Measurements from ENCODE around the gene ABHD12.

The ABHD12 gene

DNA sequence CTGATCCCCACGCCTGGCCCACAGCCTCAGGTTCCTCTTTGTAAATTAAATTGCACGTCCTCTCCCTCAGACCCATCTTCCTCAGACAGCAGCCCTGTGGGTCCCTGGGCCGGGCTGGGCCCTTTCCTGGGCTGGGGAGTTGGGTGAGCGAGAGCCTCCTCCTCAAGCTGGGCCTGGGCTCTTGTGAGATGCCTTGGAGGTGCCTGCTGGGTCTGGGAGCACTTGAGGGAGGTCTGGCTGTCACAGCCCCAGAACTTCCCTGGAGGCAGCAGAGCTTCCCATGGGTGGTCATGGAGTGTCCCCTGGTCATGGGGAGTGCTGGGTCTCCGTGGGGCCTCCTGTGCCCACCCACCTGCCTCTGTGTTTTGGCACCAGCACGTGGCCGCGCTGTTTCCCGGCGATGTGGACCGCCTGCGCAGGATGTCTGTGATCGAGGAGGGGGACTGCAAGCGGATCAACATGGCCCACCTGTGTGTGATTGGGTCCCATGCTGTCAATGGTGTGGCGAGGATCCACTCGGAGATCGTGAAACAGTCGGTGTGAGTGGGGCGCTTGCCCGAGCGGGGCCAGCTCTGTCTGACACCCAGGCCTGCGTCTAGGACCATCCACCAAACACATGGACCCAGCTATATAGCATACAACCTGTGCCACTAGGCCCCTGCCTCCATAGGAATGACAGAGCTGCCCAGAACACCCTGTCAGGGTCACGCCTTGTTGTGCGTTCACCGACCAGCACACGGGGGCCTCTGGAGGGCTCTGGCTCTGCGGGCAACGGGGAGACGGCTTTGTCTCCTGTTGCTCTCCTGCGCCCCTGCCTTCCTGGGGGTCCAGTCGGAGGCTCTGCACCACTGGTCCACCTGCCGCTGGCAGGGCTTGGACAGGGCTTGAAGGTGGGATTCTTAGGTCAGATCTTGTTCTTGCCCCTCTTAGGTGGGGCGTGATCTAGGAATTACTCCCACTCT, 109.8 kb downstream of the ABHD12 start:
- DNase-seq (ENCODE audit: insufficient read length, low spot score) (no peak), FAIRE-seq (no peak)

DNA sequence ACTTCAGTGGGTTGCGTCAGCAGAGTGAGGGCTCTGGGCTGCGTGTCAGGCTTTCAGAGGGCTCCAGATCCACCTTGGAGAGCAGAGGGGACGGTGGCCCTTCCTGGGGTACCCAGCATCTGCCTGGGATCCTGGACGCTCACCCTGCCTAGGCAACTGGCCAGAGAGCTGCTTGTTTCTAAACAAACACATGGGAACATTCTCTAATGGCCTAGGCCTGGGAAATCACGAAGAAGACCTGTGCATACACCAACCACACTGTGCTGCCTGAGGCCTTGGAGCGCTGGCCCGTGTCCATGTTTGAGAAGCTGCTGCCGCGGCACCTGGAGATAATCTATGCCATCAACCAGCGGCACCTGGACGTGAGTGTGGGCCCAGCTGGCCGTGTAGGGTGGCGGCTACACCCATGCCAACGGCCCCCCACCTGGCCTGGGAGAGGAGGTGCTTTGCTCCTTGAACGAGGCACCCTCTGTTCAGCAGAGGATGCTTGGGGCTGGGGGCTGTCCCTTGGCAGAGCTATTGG, 110.5 kb downstream of the ABHD12 start:
- DNase-seq (ENCODE audit: insufficient read length, low spot score) (no peak), FAIRE-seq (no peak)

DNA sequence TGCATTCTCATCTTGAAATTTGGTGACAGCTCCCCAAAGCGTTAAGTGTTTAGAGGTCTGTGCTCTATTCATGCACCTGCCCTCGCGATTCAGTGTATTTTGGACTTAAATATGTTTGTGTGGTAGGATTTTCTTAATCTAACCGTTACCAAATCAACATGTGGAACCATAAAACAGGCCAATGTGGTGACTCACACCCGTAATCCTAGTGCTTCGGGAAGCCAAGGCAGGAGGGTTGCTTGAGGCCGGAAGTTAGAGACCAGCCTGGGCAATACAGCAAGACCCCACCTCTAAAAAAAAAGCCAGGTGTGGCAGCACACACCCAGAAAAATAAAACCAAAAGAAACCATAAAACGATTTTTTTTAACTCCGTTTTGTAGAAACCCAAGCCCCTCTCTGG, 111.2 kb downstream of the ABHD12 start:
- FAIRE-seq (no peak), DNase-seq (ENCODE audit: insufficient read length, low spot score) (no peak)

DNA sequence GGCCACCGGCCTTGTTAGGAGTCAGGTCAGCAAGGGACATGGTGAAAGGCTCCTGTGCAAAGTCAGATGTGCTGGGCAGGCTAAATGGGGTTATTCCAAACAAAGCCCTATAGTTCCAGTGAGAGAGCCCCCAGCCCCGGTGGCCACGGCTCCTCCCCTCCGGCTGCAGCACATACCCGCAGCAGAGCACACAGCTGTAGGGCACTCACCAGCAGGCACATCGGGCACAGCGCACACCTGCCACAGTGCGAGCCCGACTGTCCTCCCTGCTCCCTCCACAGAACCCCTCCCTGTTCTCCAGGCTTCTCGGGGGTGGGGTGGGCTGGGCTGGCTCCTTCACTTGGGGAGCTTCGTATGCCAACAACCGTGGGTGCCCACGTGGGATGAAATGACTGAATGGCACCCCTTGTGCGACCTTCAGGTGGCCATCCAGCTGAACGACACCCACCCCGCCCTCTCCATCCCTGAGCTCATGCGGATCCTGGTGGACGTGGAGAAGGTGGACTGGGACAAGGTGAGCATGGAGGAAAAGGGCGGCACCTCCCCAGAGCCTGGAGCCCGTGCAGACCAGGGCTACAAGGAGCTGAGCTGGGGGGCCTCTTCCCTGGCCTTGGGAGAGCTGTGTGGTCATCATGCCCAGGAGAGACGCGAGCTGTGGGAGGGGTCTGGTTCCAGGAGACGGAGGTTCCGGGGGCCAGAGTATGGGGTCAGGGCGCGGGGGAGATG, 111.8 kb downstream of the ABHD12 start:
- DNase-seq (ENCODE audit: insufficient read length, low spot score) = no peak
- FAIRE-seq = no peak

DNA sequence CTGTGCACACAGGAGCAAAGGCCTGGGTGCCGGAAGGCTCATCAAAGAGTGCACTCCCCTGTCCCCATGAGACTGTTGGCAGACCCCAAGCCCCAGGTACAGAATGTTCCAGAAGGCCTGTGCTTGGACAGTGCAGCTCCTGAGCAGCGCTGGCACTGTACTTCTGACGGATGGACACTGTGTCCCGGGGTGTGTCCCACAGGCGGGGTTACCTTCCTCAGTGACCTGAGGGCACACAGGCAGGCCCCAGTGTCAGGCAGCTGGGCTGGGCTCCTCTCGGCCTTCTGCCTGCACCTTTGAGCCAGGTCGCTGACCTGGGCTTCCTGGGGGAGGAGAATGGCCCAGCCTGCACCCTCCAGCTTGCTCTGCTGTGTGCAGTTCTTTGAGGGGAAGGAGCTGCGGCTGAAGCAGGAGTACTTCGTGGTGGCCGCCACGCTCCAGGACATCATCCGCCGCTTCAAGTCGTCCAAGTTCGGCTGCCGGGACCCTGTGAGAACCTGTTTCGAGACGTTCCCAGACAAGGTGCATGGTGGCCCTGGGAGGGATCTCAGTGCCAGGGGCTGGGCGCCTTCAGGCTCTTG, 112.6 kb downstream of the ABHD12 start:
- DNase-seq (ENCODE audit: insufficient read length, low spot score) (no peak), FAIRE-seq (no peak)

DNA sequence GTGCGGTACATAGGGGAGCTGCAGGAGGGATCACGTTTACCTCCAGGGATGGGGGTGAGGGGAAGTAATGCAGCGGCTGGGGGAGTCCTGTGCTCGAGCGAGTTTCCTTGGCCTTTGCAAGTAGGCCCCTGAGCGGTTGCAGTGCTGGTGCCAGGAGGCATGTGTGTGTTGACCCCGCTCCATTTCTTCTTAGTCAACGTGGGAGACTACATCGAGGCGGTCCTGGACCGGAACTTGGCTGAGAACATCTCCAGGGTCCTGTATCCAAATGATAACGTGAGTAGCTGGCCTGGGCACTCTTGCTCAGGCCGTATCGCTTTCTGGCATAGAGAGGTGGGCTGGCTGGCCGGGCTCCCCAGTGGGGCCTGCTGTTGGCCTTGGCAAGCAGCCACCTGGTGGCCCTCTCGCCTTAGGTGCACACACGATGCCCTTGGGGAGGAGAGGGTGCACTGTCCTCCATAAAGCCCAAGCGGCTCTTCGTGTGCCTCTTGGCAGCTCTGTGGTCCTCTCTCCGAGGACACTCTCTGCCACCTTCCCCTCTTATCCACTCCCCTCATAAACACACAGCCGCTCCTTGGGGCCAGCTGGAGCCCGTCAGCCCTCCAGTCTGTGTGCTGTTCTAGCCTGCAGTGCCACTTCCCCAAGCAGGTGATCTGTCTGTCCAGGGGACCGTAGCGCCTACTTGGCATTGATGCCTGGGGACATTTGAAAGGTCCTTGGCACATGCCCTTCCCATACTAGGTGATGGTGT, 113.4 kb downstream of the ABHD12 start:
- no peak for FAIRE-seq
- no peak for DNase-seq (ENCODE audit: insufficient read length, low spot score)

DNA sequence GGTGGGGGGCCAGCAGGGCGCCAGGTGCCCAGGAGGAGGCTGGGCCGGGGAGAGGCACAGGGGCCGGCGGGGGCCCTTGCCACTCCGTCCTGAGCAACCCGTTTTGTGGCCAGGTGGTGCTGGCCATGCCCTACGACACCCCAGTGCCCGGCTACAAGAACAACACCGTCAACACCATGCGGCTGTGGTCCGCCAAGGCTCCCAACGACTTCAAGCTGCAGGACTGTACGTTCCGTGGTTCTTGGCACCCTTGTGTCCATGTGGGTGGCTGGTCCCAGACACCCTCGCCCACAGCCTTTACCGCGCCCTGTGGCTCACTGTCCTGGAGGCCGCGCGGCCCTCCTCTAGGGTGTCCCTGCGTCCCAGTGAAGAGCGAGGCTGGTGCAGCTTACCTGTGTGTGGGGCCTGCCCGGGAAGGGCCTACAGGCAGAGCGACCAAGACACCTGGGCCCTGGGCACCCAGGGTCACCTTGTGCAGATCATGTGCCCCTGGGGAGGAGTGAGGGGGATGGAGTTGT, 114.0 kb downstream of the ABHD12 start:
- FAIRE-seq = no peak
- no peak for DNase-seq (ENCODE audit: insufficient read length, low spot score)

DNA sequence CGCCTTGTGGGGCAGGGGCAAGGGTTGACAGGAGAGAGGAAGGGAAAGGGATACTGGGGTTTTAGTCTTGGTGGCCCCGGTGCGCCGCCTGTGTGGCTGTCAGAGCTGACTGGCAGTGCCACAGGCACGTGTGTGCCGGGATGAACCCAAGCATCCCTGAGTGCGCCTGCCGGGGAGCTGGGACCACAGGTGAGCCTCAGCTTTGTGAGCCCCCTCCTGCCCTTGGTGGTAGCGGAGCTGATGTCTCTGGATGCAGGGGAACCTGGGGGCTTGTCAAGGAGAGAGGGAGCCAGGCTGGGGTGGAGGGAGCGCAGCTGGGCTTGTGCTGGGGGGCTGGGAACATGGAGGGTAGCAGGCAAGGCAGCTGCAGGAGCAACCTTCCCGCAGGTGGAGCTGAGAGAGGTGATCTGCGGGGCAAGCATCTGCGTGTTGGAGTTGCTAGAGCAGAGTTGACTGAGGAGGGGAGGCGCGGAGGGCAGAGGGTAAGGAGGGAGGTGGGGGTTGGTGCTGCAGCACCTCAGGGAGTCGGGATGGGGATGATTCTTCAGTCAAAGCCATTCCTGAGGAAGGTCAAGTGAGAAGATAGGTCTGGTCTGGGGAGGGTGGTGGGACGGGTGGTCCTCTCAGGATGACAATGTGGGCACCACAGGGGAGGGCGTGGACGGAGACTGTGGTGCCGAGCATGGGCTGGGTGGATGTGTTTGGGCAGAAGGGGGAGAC, 114.7 kb downstream of the ABHD12 start:
- no peak for FAIRE-seq

DNA sequence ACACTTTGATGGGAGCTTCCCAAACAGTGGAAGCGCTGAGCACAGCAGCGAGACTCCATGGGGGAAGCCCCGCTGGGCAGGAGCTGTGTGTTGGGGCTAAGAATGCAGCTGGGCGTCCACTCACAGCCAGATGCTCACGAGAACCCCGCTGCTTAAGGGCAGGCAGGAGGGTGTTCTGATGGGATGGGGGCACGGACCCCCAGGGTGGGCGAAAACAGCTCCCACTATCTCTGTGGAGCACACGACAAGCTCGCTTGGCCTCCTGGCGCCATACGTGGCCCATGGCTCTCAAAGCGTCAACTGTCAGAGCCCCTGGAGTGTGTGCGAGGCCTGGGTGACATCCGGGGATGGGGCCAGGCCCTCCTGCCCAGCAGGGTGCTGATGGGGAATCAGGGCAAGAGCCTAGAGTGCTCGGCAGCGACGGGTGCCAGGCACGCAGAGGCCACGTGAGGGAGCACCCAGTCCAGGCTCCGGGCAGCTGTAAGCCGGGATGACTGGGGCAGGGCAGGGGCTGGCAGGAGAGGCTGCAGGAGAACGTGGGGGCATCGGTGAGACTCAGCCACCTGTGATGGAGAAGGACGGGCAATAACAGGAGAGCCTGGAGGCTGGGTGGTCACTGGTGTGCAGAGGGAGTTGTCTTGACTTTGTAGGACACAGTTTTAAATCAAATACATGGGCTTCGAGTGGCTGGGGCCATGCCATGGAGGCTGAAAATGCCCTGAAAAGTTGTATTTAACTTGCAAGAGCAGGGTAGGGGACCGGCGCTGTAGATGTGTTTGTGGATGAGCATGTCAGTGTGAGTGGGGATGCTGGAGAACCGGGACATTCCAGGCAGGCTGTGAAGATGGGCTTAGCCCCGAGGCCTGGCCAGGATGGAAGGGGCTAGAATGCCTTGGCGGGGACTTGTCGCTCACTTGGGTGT, 115.5 kb downstream of the ABHD12 start:
- DNase-seq (ENCODE audit: insufficient read length, low spot score) (no peak), FAIRE-seq (no peak)

More for the DNA sequence above, 114.7 kb downstream of the ABHD12 start:
- no peak for DNase-seq (ENCODE audit: insufficient read length, low spot score)

DNA sequence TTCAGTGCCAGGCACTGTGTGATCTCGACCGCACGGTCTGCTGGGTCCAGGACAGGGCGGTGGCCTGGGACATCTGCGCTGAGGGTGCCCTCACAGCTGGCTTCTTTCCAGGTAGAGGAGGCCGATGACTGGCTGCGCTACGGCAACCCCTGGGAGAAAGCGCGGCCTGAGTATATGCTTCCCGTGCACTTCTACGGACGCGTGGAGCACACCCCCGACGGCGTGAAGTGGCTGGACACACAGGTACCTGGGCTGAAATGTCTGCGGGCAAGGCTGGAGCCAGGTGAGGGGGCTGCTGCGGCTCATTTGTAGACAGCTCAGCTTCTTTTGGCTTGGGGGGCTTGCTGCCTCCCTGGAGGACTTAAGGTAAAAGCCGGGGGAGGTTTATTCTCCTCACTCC, 116.2 kb downstream of the ABHD12 start:
- no peak for DNase-seq (ENCODE audit: insufficient read length, low spot score)
- no peak for FAIRE-seq

DNA sequence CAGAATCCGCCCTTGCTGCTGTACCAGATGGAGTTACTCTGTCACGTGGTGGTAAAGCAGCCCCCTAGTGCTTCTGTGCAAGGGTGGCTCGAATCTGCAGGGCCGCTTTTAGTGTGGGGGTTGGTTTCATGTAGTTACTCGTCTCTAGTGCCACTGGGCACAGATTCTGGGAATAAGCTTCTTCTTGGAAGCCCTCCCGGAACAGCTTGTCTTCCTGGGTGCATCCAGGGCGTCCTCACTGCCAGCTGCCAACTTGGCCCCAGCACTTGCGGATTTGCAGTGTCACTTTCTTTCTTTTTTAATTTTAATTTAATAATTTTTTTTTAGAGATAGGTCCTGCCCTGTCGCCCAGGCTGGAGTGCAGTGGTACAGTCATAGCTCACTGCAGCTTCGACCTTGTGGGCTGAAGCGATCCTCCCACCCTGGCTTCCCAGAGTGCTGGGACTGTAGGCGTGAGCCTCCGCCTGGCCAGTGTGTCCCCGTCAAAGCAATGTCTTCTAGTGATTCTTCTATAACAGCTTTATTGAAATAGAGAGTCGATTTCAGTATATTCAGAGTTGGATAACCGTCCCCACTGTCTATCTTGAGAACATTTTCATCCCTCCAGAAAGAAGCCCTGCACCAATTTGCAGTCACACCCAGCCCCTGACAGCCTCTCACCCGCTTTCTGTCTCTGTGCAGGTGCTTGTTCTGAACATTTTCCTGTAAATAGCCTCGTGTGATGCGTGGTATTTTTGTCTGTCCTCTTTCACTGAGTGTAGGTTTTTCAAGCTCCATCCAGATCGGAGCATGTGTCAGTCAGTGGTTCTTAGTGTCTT, 116.9 kb downstream of the ABHD12 start:
- DNase-seq (ENCODE audit: insufficient read length, low spot score) (no peak), FAIRE-seq (no peak)

DNA sequence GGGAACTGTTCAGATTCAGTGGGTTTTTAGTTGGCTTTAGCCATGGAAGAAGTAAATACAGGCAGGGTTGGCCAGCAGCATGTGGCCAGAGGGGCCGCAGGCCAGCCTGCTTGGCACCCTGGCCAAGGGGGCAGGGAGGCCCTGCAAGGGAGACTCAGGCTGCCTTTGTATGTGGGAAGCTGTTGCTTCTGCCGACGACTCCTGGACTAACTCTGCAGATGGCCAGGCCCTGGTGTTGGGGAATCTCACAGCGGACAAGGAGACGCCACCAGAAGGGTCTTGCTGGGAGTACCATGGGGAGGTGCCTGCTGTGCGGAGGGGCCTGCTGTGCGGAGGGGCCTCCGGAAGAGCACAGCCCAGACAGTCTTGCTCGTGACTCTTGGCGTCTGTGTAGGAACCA, 117.6 kb downstream of the ABHD12 start:
- no peak for FAIRE-seq
- no peak for DNase-seq (ENCODE audit: insufficient read length, low spot score)

DNA sequence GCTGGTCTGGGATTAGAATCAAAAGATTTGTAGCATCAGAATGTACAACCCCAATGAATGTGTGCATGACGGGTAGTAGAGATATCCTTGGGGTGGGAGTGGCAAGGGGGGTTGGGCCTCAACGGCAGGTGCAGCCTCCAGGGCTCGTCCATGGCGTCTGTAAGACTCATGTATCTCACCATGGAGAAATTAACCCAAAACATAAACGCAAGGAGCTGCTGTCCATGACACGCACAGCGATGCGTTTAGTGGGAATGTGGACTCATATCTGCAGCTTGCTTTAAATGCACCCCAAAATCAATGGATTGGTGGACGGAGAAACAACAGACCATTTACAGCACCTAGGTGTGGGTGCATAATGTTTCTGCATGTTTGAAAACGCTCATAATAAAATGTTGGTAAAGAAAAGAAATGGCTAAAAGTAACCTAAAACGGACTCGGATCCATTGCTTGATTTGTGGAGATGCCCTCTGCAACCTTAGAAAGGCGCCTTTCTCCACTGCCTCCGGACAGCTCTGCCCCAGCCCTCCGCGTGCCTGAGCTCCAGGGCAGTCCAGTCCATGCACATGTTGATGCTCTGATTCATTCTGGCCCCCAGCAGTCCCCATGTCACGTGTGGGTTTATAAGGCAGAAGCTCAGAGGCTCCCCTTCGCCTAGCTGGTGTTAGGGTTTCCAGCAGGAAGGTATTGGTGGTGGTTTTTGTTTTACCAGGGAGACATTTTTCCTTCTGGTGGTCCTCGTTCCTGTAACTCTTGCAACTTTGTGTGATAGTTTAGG, 118.2 kb downstream of the ABHD12 start:
- no peak for FAIRE-seq
- DNase-seq (ENCODE audit: insufficient read length, low spot score) = no peak

DNA sequence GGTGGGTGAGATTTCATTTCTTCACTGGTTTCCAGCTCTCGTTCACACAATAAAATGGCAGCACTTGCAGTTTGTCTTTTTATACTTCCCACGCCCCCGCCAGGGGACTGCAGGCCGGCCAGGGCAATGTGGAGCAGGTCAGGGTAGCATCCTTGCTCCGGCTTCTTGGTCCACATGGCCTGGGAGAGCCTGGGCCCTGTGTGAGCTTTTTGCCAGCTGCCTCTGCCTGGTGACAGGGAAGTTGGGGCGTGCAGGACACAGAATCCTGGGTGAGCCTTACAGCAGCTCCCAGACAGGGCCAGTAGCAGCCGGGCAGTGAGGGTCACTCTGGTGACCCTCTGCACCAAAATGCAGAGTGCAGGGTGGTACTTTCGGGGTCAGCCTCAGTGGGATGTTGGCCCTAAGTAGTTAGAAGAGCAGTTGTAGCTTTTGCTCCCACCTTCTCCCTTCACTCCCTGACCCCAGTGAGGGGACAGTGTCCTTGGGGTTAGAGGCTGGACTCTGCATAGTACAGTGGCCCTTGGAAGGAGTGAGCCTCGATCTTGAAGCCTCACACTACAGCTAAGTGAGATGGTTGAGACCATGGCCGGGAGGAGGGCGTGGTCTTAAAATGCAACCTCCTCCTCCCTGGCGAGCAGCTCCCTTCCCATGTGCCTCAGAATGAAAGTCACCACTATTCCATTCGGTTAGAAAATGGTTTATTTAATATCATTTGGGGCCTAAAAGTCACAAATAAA, 119.0 kb downstream of the ABHD12 start:
- no peak for DNase-seq (ENCODE audit: insufficient read length, low spot score)
- FAIRE-seq = no peak

DNA sequence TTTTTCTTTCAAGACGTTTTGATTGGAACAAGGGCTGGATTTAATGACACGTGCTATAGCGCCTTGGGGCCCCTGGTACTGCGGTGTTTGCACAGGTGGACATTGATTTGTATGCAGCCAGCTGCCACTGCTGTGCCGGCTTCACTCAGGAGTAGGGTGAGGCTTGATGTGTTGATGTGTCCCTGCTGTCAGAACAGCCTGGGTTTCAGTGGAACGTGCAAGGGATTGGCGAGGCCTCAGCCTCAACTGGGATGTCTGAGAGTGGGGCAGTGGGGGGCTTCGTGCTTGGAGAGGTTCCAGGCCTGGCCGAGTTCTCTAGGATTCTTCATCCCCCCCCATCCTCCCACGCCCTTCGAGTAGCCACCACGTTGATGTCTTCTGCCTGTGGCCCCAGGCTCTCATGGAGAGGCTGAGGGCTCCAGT, 119.8 kb downstream of the ABHD12 start:
- FAIRE-seq = no peak

DNA sequence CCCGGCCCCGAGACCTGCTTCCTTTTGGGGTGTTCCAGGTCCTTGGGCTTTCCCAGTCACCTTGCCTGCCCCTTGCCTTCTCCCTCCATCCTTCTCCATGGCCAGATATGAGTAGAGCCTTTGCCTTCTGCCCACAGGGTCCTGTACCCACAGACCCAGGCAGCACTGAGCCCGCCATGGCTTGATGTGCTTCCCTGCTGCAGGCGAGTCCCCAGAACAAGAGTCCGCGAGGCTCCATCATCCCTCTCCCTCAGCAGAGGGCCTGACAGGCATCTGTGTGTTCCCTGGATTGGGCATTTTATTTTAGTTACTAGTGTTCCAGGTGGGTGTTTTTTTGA, 120.8 kb downstream of the ABHD12 start:
- DNase-seq (ENCODE audit: insufficient read length, low spot score) (no peak), FAIRE-seq (no peak)

More for the DNA sequence above, 119.8 kb downstream of the ABHD12 start:
- no peak for DNase-seq (ENCODE audit: insufficient read length, low spot score)
